ENCODE measurements around the gene HEPHL1.
"Not testable (repeated sequence)": the region's sequence is repeated elsewhere in the genome, so short reads cannot be mapped to it uniquely, and the experiment has no call there.

The HEPHL1 gene
- 0 reads per million in 3 experiments for total RNA-seq

GRCh38 chr11:94020777-94021481 lies at the start of gene HEPHL1:
TSS of gene HEPHL1 (plus strand) at chr11:94021354. CDS start at chr11:94021369, 15 bp downstream.
- DNase-seq = no peak

DNA sequence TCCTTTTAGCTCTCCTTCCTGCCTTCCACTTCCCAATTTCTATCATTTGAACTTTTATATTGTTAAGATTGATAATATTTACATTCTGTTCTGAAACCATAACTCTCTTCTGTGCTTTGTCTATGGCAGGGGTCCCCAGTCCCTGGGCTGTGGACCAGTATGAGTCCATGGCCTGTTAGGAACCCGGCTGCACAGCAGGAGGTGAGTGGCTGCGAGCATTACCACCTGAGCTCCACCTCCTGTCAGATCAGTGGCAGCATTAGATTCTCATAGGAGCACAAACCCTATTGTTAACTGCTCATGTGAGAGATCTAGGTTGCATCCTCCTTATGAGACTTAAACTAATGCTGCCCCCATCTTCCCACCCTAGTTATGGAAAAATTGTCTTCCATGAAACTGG lies 48.4 kb upstream of the HEPHL1 start:
- DNase-seq = no peak

DNA sequence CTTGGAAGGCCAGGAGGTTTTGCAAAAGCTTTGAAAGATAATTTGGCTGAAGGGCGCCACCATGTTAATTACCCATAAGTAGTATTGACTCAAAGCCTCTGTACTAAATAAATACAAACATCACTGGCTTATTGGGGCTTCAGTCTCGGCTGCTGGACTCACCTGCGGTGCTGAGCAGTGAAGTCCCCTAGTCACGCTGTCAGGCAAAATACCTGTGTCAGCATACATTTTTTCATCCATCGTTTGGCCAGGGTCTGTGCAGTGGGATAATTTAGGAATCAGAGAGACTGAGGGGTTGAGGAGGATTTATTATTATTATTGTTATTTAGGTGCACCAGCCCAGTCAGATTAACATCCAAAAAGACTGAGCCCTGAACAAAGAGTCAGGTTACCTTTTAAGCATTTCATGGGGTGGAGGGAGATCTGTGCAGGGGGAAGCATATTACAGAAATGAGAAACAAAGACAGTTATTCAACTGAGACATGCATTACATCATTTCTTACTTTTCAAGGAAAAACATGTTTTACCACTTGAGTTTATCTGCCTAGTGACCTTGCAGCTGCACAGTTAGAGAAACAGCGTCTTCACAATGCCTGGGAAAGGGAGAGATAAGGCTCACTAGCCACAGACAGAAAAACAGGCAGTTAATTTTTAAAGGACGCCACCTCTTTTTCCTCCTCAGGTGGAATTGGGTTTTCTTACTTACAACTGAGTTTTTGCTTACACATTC lies 47.7 kb upstream of the HEPHL1 start:
- not testable (repeated sequence) for DNase-seq

- no peak for DNase-seq
Measured at GRCh38 chr11:93974759-93975158, 46.4 kb upstream of the HEPHL1 start.

DNA sequence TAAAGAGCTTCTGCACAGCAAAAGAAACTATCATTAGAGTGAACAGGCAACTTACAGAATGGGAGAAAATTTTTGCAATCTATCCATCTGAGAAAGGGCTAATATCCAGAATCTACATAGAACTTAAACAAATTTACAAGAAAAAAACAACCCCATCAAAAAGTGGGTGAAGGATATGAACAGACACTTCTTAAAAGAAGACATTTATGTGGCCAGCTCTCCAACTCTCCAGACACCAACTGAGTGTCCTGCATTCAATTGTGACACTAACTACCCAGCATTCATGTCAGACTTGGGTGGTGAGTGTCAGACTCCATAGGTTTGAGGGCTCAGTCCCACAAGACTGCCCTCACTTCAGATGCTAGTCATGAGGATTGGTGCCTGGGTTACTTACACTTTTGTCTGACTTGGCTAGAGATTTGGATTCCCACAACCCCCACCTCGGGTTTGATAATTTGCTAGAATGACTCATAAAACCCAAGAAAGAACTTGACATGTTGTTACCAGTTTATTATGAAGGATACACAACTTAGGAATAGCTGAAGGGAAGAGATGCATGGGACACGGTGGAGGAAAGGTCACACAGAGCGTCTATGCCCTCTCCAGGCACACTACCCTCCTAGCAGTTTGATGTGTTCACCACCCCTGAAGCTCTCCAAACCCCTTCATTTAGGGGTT lies 44.4 kb upstream of the HEPHL1 start:
- not testable (repeated sequence) for DNase-seq

- DNase-seq = no peak
Measured at GRCh38 chr11:93983542-93984195, 37.5 kb upstream of the HEPHL1 start.

DNA sequence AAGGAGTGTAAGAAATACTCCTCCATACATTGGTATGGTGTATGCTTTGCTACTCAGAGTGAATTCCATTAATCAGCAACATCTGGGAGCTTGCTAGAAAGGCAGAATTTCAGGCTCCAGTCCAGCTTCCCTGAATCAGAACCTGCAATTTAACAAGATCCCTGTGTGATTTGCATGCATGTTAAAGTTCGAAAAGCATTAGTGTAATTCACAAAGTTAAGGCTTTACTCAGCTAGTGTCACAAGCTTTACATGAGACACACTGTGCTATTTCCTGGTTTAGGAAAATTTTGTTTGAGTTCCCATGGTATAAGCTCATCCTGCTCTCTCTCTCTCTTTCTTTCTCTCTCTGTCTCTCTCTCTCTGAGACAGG lies 37.0 kb upstream of the HEPHL1 start:
- DNase-seq = no peak

- DNase-seq = no peak
Measured at GRCh38 chr11:93984936-93985335, 36.2 kb upstream of the HEPHL1 start.

DNA sequence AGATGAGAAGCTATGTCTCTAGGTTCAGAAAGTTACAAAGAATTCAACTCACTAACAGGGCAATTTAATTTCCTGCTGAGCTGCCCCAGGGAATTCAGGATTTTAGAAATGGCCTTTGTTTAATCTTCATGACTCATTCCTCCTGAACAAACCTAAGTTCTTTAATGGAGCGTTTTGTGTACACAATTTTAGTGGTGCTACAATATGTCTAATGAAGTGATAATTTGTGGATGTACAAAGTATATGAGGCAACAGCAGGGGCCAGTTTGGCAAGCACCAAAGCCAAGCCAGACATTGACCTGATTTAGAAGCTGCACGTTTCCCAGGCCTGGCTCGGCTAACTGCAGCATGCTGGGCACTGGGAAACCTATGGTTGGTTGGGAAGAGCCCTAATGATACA lies 34.4 kb upstream of the HEPHL1 start:
- DNase-seq = no peak

DNA sequence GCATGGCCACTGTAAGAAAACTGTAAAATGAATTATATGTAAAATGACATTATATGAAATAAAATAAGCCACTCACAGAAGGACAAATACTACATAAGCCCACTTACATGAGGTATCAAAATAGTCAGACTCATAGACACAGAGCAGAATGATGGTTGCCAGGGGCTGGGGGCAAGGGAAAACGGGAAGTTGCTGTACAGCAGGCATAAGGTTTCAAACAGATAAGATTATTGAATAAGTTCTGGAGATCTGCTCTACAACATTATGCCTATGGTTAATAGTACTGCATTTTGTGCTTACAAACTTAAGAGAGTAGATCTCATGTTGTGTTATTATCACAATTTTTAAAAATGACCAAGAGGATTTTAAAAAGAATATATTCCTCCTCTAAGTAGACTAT lies 32.7 kb upstream of the HEPHL1 start:
- DNase-seq = no peak

- DNase-seq = no peak
Measured at GRCh38 chr11:93988912-93989311, 32.2 kb upstream of the HEPHL1 start.

- no peak for DNase-seq
Measured at GRCh38 chr11:93993747-93994146, 27.4 kb upstream of the HEPHL1 start.

DNA sequence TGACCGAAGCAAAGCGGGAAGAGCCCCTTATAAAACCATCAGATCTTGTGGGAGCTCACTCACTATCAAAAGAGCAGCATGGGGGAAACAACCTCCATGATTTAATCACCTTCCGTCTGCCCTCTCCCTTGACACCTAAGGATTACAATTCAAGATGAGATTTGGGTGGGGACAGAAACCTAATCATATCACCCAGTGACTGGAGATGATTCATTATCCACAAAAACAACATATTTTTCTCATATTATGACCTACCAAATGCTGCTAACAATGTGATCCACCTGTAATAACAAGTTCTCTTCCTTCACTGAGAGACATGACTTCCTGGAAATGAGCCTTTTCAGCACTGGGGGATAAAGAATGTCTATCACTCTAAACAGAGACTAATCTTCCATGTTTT lies 23.4 kb upstream of the HEPHL1 start:
- DNase-seq = no peak

DNA sequence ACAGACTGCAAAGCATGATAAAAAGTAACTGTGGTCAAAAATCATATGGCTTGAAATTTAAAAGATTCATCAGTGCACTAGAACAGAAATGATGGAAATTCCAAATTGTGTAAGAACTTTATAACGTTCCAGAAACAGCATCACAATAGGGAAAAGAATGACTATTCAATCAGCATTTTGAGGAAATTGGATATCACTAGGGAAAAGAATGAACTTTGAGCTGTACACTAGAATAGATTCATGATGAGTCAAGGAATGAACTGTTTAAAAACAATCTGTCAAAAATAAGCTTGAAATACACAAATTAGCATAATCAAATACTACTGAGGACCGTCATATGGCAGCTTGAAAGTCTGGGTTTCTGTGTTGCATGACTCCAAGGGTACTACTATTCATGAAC lies 20.5 kb upstream of the HEPHL1 start:
- no peak for DNase-seq

DNA sequence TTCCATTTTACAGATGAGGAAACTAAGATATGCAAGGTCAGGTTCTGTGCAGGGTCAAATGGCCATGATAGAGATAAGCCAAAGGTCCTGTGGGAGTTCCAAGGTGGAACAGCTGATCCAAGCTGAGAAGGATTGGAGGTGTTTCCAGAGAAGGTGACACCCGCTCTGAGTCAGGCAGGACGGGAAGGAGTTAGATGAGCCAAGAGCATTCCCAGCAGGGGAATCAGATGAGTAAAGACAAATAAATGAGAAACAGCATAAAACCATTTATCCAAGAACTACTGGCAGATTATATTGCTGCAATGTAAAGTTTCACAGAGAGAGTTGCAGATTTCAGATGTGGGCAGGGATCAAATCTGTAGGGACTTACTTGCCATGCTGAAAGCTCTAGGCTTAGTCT lies 18.9 kb upstream of the HEPHL1 start:
- DNase-seq = no peak

DNA sequence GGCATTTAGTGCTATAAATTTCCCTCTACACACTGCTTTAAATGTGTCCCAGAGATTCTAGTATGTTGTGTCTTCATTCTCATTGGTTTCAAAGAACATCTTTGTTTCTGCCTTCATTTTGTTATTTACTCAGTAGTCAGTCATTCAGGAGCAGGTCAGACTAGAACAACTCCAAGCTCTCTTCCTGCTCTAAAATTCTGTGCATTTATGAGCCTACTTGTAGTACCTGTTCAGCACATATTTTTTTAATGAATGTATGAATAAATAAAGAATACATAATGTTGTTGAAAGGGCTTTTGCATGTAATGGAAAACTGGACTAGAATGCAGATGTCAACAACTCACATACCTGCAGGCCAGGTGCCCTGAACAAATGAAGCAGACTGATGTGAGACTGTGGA lies 13.7 kb upstream of the HEPHL1 start:
- DNase-seq = no peak

GRCh38 chr11:94007906-94008305 lies 13.2 kb upstream of the HEPHL1 start:
- no peak for DNase-seq

DNA sequence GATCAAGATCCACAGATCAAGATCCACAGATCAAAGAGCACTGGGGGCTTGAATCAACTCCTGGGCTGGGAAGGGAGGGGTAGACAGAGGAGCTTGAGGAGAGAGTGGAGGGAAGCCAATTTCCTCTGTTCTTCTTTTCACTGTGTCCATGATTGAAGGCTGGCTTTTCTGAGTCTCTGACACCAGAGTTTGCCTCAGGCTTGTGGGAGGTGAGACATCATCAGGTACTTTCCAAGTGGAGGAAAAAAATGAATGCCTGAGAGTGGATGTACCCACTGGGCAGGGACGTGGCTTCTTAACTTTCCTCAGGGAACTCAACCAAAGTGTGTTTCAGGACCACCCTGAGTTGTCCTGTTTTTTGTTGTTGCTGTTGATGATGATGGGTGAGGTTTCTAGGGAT lies 11.0 kb upstream of the HEPHL1 start:
- no peak for DNase-seq

DNA sequence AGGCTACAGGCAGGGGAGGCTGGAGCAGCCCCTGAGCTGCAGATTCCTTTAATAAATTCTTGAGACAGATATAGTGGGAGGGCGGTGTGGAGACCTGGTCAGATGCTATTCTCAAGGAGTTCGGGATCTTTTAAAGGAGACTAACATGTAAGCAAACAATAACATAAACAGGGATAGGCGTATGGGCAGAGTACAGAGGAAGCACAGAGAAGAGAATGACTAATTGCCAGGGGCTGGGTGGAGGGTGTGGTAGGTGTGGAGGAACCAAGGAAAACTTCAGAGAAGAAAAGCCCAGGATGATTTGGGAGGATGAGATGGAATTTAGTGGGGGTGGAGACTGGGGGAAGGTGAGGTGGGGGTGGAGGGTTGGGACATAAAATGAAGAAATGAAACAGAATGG lies 9.7 kb upstream of the HEPHL1 start:
- no peak for DNase-seq

DNA sequence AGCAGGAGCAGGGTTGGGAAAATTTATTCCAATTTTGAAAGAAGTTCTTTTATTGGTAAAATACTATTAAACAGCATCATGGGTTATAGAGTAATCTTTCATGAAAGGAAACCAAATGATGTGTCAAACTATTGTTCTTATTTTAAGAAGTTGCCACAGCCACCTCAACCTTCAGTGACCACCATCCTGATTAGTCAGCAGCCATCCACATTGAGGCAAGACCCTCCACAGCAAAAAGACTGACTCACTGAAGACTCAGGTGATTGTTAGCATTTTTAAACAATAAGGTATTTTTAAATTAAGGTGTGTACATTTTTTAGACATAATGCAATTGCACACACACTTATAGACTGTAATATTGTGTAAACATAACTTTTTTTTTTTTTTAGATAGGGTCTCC lies 3.7 kb upstream of the HEPHL1 start:
- no peak for DNase-seq

GRCh38 chr11:94018721-94019120 lies 2.4 kb upstream of the HEPHL1 start:
- DNase-seq = no peak

DNA sequence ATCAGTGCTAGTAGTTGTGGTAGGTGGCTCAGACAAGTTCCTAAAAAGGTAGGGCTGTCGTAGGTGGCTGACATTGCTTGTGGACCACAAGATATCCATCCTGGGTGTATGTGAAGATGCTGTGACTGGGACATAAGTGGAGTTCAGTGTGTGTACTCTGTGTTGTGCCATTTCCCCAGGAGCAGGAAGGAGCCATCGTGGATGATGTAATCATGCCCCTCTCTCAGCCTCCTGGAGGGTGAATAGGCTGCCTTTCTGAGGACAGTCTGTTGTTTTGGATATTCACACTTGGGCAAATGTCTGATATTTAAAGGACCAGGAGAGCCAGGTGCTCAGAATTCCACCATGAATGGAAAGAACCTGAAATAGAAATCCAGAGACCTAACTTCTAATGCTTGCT lies 2.7 kb downstream of the HEPHL1 start:
- no peak for DNase-seq

- DNase-seq = no peak
Measured at GRCh38 chr11:94024547-94024946, 3.4 kb downstream of the HEPHL1 start.

All from central memory CD4-positive, alpha-beta T cell (primary cell).